HG02970 (cell line): ENCODE data around the gene UVSSA.

Experiments used
- ATAC-seq: cut with Tn5 transposase; IDR thresholded peaks from one replicate; pipeline ENCODE4 v1.9.1; 2021; ENCODE audit warnings: mild to moderate bottlenecking, moderate library complexity, moderate number of reproducible peaks; ENCODE audit not compliant: unreplicated experiment, low FRiP score

The UVSSA gene

GRCh38 chr4:1403591-1404572, 56.9 kb downstream of the UVSSA start:
- ATAC-seq = no peak

GRCh38 chr4:1404573-1405253, 57.7 kb downstream of the UVSSA start:
- ATAC-seq = no peak

GRCh38 chr4:1405254-1405635, 58.2 kb downstream of the UVSSA start:
- ATAC-seq = no peak

- ATAC-seq = no peak
Measured at GRCh38 chr4:1405636-1406393, 58.8 kb downstream of the UVSSA start.

- no peak for ATAC-seq
Measured at GRCh38 chr4:1406394-1406980, 59.5 kb downstream of the UVSSA start, which contains the start of gene NKX1-1. NKX1-1 (minus strand) TSS chr4:1406442; CDS start chr4:1406442, 0 bp downstream.

GRCh38 chr4:1406981-1407656, 60.1 kb downstream of the UVSSA start:
- ATAC-seq = no peak

GRCh38 chr4:1407657-1408333, 60.8 kb downstream of the UVSSA start:
- ATAC-seq = no peak

- ATAC-seq = no peak
Measured at GRCh38 chr4:1408418-1408817, 61.4 kb downstream of the UVSSA start.

GRCh38 chr4:1409079-1409478, 62.1 kb downstream of the UVSSA start:
- ATAC-seq = no peak

GRCh38 chr4:1409491-1410425, 62.8 kb downstream of the UVSSA start:
- no peak for ATAC-seq

- ATAC-seq = no peak
Measured at GRCh38 chr4:1410491-1411325, 63.7 kb downstream of the UVSSA start.

GRCh38 chr4:1411436-1412375, 64.7 kb downstream of the UVSSA start:
- ATAC-seq = no peak

GRCh38 chr4:1412376-1413203, 65.6 kb downstream of the UVSSA start:
- ATAC-seq = no peak

GRCh38 chr4:1413204-1413663, 66.2 kb downstream of the UVSSA start:
- no peak for ATAC-seq
